GM19467 (cell line): ENCODE results near the gene SRSF9.
"Not testable (repeated sequence)": the region's sequence is repeated elsewhere in the genome, so short reads cannot be mapped to it uniquely, and the experiment has no call there.

Source experiments
- ATAC-seq: cut with Tn5 transposase; IDR thresholded peaks from one replicate; pipeline ENCODE4 v1.9.1; 2021; ENCODE audit warnings: mild to moderate bottlenecking, moderate library complexity; ENCODE audit not compliant: unreplicated experiment

SRSF9 gene, protein sequence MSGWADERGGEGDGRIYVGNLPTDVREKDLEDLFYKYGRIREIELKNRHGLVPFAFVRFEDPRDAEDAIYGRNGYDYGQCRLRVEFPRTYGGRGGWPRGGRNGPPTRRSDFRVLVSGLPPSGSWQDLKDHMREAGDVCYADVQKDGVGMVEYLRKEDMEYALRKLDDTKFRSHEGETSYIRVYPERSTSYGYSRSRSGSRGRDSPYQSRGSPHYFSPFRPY

DNA sequence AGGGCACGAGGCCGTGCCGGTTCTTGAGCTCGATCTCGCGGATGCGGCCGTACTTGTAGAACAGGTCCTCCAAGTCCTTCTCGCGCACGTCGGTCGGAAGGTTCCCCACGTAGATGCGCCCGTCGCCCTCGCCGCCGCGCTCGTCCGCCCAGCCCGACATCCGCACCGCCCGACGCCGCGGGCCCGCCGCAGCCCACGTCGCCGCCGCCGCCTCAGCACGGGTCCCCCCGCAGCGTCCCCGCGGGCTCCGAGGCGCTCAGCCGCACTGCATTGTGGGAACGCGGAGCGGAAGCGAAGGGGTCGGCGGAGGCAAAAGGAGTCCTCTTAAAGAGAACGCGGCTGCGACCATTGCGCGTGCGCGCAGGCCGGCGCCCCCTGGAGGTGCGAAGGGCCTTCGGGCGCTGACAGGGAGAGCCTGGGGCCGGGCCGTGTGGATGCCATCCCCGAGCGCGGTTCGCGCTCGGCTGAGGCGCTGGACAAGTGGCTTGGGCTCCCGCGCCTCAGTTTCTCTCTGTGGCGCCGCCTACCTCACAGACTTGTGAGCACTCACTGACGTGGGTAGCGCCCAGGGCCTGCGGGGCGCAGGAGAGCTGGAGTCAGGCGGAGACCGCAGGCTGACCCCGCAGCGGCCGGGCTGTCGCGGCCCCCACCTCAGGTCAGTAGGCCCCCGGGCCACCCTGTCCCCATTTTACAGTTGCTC lies at the start of gene SRSF9:
SRSF9 (minus strand) TSS at position 299 of the 700 bp plus-strand sequence; CDS start at position 160, 139 bp downstream.
- ATAC-seq: peak; percentile 77

DNA sequence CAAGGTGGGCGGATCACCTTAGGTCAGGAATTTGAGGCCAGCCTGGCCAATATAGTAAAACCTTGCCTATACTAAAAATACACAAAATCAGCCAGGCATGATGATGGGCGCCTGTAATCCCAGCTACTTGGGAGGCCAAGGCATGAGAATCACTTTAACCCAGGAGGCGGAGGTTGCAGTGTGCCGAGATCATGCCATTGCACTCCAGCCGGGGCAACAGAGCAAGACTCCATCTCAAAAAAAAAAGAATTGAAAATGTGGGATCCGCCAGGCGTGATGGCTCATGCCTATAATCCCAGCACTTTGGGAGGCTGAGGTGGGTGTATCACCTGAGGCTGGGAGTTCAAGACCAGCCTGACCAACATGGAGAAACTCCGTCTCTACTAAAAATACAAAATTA lies 49.8 kb upstream of the SRSF9 start:
- not testable (repeated sequence) for ATAC-seq

DNA sequence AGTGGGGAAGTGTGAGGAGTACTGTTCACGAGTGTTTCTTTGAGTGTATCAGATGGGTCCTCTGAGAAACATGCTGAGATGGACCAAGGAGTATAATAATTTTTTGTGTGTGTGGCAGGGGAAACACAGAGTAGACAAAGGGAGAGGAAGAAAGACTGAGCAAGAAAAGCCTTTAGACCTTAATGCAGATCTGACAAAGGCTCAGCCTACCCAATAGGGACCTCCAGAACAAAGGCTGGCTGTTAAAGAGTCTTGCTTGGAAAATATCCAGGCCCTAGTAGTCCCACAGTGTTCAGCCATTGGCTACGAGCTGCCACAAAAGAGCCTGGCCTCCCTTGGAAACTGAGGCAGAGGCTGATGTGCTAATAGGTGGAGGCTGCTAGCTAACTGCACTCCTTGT lies 45.9 kb upstream of the SRSF9 start:
- ATAC-seq: no peak

DNA sequence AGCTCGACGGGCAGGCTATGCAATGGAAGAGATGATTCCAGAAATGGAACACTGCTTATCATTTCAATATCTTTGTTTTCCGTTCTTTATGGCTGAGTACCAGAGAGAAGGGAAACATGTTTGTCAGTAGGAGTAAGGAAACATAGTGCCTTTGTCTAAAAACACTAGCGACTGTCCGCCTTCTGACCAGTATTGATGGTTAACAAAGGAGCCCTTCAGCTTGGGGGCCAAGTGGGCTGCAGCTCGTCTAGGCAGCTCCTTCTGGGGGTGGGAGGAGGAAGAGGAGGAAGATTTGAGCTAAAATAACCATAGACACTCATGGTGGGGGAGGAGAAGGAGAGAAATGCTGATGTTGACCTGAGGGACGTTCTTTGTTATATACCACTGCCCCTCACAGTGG lies 44.5 kb upstream of the SRSF9 start:
- ATAC-seq: no peak

DNA sequence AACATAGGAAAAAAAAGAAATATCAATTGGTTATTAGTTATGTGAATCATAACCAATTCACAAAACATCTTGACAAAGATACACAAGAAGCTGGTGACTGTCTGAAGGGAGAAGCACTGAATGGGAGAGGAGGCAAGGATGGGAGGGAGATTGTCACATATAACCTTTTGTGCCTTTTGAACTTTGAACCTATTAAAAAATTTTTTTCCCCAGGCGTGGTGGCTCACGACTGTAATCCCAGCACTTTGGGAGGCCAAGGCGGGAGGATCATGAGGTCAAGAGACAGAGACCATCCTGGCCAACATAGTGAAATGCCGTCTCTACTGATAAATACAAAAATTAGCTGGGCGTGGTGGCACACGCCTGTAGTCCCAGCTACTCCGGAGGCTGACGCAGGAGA lies 39.0 kb upstream of the SRSF9 start:
- no peak for ATAC-seq

DNA sequence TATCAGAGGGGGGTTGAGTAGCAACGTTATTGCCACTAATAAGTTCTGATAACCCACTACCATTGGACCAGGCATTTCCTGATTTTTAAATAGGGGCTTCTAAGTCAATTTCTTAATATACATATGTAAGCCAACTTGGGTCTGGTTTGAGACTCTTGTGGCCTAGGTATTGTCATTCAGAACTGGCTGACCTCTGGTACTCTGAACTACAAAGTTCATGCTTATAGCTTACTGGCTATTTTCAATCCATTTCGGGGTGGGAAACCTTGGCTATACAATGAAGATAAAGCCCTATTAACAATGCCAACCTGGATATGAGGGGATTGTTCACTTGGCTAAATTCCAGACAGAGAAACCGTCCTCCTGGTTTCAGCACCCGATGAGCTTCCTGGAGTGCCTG lies 35.0 kb upstream of the SRSF9 start:
- no peak for ATAC-seq

DNA sequence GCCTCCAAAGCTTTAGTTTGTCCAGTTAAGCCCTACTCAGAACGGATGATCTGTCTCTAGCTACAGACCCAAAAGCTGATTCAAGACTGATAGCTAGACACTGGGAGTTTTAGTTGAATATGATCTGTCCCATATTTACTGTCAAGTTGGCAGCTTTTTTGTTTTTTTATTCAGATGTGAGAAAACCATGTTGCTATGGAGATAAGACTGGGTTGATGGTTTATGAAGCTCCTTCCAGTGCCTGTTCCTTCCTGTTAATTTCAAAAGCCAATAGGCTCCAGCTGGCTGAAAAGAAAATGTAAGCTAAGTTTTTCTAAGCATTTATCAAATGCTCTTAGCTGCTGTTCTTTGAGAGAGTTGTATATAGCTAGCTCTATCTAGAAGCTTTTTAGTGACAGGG lies 31.0 kb upstream of the SRSF9 start:
- ATAC-seq: no peak

DNA sequence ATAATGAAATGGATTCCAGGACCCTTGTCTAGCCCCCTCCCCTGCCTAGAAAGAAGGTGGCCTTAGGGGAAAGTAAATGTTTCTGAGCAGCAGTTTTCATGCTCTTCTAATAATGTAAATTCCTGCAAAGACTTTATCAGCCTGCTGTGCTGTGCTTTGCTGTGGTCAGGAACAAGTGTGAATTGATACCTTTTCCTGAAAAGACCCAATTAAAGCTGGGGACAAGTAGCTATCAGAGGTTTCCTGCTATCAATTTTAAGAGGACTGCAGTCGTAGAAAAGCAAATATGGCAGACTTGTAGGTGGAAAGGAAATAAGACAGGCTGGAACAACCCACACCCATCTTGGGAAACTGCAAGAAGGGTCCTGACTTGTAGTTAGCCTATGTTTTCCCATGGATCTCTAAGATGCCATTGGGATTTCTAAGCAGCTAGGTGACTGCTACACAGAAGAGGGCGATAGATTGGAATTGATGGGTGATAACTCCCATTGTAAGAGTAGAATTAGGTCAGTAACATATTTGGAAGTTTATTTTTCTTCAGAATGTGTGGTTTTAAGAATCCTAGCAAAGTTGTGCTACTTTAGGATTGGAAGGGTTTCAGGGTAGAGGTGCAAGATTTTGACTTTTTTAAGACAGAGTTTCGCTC lies 29.4 kb upstream of the SRSF9 start:
- ATAC-seq: no peak

DNA sequence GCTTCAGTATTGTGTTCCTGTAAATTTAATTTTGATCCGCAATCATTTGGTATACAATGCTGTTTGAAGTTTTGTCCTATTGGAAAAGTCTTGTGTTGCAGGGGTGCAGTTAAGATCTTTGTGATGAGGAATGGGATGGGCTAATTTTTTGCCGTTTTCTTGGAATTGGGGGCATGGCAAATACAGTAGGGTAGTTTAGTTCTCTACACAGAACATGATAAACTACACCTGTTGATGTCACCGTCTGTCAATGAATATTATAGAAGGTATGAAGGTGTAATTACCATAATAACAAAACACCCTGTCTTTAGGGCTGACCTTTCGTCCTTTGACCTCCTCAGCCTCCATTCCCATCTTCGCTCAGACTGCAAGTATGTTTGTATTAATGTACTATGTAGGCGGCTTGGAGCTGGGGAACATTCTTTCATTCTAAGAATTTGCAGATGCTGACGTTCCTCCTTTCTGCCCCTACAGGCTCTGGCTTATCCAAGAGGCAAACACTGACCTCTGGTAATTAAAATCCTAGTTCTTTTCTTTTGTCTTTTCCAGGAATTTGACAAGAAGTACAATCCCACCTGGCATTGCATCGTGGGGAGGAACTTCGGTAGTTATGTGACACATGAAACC lies 28.1 kb upstream of the SRSF9 start:
- ATAC-seq: no peak

DNA sequence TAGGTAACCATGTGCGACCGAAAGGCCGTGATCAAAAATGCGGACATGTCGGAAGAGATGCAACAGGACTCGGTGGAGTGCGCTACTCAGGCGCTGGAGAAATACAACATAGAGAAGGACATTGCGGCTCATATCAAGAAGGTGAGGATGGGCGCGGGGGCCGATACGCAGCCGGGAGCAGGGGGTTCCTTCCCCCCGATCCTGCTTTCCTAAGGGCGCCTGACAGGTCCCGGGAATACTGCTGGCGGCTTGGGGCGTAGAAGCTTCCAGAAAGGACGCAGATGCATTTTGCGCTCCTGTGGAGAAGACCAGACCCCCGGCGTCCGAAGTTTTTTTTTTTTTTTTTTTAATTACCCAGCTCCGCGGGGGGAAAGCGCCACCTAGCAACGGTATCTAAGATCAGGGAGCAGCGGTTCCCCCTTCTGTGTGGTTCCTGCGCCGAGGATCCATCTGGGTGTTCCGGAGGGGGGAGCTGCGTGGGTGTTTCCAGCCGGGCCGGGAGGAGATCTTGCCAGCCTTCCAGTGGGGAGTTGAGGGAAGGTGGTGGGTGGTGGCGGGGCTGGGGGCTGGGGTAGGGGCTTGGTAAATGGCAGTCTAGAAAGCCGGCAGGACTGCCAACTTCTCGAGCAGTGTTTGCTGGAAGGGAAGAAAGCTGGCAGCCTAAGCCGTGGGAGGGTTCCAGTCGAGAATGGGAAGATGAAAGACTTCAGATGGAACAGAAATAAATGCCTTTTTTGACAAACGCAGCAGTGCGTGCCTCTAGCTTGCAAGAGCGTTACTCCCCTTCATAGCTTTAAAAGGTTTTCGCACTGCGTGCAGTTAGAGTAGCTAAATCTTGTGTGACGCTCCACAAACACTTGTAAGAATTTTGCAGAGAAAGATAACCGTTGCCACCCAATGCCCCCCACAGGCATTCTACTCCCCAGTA lies 27.1 kb upstream of the SRSF9 start:
- peak; percentile 17 for ATAC-seq

DNA sequence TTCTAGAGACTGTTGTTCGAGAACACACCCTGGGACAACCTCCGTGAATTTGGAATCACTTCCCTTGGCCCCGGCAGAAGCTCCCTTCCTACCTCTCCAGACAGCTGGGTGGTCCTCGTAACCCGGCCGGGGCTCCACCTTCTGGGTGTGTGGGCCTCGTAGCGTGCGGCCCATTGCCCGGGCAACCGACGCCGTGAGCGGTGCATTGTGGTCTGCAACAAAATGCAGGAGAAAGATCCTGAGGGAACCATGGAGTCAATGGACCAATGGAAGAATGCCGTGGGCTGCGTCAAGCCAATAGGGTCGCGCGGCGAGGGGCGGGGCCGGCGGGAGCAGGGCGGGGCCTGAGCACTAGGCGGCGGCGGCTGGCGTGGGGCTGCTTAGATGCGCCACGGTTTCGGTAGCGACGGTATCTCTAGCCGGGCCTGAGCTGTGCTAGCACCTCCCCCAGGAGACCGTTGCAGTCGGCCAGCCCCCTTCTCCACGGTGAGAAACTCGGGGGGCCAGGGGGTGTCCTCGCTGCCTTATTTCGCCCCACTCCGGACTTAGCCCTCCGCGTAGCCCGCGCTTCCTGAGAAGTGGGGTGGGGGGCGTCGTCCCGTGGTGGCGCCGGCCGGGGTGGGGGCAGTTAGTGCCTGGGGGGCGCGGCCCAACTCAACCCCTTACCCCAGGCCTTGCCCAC lies 26.3 kb upstream of the SRSF9 start, which contains the start of gene DYNLL1:
DYNLL1 (plus strand) TSS at position 383 of the 682 bp plus-strand sequence. CDS start 309 bp downstream, outside the sequence.
- peak; percentile 87 for ATAC-seq

DNA sequence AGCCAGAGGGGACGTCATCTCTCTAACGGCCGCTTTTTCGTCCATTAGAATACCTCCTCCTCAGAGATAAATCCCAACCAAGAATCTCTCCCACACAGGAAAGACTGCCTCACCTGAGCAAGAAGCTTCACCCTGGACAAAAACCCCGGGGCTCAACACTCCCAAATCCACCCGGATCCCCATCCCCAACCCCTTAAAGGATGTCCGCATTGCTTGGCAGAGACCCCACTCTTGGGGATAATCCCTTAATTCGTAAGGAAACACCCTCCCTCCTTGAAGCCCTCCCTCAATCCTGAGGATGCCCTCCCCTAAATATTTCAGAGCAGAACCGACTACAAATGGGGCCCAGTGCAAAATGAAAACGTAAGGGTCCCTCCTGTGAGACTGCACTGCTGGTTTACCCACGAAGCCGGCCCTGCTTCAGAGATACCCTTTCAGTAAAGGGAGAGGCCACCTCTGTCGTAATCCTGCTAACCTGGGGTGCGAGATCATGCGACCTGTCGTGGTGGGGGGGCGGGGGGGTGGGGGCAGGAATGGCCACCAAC lies 25.7 kb upstream of the SRSF9 start:
- no peak for ATAC-seq

DNA sequence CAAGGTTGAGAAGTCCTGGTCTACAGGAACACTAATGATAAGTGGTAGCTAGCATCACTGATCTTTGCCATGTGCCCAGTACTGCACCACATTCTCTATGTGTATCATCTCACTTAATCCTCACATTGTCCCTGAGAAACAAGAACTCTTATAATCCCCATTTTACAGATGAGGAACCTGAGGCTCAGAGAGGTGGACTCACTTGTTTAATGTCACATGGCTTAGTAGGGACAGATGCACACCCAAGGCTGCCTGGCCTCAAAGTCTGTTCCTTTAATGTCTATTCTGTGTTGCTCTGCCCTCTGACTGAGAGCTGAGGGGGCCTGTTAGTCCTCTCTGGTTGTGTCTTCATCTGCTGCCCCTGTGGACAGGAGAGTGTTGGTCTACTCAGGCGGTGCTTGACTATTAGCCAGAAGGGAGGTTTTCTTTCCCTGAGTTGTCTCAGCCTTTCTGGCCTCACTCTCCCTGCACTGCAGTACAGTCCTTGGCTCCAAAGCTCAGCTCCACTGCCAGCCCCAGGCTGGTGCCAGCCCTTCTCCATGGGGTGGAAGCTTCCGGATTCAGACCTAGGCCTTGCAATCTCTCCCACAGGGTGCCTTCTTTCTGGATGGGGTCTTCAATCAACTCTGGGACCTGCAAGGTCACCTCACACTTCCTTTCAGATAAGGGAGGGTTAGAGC lies 21.4 kb upstream of the SRSF9 start:
- ATAC-seq: no peak

DNA sequence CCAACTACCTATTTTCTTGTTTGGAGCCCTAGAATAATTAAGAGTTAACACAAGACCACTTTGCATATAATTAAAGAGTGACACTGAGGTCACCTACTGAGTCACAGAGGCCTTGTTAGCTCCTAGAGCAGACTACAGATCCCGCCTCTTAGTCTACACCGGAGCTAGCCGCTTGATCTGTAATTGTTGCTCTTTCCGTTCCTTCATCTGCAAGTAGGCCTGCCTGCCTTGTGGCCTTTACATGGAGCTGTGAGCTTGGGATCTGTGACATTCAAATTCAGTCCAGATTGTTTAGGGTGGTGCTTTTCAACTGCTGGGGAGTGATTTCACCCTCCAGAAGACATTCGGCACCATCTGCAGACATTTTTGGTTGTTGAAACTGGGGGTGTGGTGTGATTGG lies 20.8 kb upstream of the SRSF9 start:
- no peak for ATAC-seq

DNA sequence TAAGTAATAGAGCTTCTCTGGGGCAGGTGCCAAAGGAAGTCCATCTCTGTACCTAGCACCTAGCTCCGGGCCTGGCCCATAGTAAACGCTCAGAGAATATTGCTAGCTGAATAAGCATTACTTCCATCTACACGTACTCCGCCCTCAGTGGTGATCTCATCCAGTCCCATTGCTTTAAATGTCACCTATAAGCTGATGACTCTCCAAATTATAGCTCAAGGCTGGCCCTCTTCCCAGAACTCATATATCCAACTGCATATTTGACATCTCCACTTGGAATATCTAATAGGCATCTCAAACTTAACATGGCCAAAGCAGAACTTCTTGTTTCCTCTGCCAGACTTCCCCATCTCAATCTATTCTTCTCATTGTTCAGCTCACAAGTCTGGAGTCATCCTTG lies 19.5 kb upstream of the SRSF9 start:
- ATAC-seq: no peak

DNA sequence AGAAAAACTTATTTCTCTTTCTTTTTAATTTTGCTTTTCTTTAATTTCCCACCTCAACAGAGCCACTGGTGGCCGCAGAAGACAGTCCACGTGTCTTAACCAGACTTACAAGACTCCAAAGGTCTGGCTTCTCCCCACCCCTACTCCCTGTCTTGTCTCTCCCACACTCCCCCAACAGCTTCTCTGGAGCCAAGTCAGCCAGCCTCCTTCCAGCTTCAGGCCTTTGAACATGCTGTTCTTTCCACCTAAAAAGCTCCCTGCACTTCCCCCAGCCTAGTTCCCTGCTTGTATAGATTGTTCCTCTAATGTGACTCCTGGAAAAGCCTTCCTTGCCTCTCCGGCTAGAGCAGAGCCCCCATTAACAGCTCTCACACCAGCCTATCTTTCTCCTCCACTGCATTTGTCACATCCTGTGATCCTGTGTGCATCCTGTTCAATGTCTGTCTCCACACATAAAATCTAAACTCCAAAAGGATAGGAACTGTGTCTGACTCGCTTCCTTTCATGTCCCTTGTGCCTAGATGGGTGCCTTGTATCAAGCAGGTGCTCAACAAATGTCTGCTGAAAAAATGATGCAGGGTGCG lies 18.6 kb upstream of the SRSF9 start:
- ATAC-seq: no peak

DNA sequence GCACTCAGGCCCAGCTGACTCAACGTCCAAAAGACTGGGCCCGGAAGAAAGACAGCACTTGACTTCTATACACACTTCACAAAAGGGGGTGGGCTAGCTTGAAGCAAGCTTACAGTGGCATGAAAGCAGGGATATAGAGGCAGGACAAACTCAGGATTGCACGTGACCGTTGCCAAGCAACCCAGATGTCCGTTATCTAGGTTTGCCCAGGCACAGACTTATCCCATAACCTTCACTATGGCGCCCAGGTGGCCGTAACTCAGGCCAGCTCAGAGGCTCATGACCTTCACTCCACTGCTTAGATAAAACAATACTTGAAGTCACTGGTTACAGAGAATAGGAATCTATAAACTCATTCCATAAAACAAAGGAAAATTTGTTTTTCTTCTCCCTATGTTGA lies 18.0 kb upstream of the SRSF9 start:
- ATAC-seq: not testable (repeated sequence)

DNA sequence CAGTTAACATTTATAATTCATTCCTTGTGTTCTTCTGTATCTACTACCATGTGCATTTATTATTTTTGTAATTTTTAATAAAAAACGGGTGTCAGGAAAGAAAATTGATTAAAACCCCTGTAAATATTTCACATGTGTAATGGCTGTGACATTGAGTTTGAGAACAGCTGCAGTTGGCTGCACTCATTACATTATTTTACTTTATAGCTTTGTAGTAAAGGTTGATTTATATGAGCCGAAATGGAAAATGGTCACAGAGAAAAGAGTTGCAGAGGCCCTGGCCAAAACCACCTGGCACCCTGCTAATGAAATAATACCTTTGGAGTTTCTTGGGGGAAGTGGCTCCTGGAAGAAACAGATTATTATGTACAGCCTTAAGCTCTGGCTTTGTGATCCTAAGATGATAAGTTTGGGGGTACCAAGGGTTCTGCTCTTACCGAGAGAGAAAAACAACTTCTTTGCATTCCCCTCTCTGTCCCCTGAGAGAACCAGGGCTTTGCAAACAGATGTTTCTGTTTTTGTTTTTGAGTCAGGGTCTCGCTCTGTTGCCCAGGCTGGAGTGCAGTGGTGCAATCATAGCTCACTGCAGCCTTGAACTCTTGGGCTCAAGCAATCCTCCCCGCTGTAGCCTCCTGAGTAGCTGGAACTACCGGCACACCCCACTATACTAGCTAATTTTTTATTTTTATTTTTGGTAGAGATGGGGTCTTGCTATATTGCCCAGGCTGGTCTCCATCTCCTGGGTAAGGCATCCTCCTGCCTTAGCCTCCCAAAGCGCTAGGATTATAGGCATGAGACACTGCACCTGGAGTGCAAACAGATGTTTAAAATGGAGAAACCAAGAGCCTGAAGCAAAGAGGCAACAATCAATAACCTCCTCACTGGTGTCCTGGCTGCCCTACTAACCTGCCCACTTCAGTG lies 16.7 kb upstream of the SRSF9 start:
- ATAC-seq: no peak
